Peyer's patch (tissue), 4 donors: ENCODE data around the gene NSFL1C.

Experiments used
- POLR2A ChIP-seq, 2 donors: fragments of 450-650 bp; IDR thresholded peaks; one replicate each; pipeline ENCODE4 v1.5.1; 2017; ENCODE audit warnings: antibody characterized with exemption in 2 of 2, mild to moderate bottlenecking in 2 of 2, moderate library complexity in 2 of 2
- TF ChIP-seq, protein P1 (sequence below), 6 experiments: fragments of 450-650 bp in 4 of 6; fragments of 200-600 bp in 2 of 6; sonication (generic) in 1 of 6; IDR thresholded peaks; one replicate each; pipeline ENCODE4 v1.5.1; 2017 to 2019; ENCODE audit warnings: antibody characterized with exemption in 6 of 6, mild to moderate bottlenecking in 3 of 6, moderate library complexity in 1 of 6

DNA sequence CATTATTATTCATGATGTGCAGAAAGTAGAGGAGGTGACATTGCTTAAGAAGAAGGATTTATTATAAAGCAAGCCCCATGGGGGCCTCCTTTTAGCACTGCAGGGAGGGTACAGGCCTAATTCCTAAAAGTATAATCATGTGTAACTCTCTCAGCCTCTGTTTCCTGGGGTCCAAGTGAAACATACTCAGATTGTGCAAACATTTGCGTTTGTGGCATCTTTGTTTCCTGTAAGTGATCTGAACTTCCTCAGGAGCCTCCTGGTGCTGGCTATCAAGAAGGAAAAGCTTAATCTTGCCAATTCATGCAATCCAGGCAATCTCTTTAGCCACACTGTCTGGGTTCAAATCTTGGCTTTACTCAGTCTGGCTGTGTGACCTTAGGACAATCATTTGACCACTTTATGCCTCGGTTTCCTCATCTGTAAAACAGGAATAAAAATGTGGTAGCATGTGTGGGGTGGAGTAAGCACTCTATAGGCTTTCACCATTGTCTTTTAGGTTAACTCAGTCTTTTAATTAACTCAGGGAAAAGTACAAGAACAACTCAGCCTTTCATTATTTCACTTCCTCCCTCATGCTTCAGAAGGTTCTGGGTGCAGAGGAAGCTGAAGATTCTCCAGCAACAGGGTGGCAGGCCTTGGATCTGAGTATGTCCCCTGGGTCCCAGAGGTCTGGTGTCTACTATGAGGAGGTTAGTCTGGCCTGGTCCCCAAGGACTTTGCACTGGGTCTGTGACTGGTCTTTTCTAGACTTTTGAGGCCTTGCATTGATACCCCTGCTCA, 25.4 kb upstream of the NSFL1C start:
- TF ChIP-seq, protein P1, sequence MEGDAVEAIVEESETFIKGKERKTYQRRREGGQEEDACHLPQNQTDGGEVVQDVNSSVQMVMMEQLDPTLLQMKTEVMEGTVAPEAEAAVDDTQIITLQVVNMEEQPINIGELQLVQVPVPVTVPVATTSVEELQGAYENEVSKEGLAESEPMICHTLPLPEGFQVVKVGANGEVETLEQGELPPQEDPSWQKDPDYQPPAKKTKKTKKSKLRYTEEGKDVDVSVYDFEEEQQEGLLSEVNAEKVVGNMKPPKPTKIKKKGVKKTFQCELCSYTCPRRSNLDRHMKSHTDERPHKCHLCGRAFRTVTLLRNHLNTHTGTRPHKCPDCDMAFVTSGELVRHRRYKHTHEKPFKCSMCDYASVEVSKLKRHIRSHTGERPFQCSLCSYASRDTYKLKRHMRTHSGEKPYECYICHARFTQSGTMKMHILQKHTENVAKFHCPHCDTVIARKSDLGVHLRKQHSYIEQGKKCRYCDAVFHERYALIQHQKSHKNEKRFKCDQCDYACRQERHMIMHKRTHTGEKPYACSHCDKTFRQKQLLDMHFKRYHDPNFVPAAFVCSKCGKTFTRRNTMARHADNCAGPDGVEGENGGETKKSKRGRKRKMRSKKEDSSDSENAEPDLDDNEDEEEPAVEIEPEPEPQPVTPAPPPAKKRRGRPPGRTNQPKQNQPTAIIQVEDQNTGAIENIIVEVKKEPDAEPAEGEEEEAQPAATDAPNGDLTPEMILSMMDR (IDR thresholded peaks at IDR 0.05), result no peak
- TF ChIP-seq POLR2A (IDR thresholded peaks at IDR 0.05), result no peak
